Fibroblast of lung (primary cell): ENCODE results near the gene SELL. TPM values are rescaled to one million over a fixed set of nuclear protein-coding genes. Genes with fewer than 3 reads are reported as not detected.

Experiments used
- DNase-seq, 2 donors: peaks; one replicate each; pipeline versions ENCODE4 v3.0.0 to v3.0.0-alpha.2; 2010; ENCODE audit warnings: low read depth in 2 of 2
- H2AFZ ChIP-seq: 2 replicates; pipeline ENCODE4 v1.5.1; 2012; ENCODE audit warnings: low read length, control low read depth, inconsistent platforms
- H3K27ac ChIP-seq: 2 replicates; pipeline ENCODE4 v1.5.1; 2011; ENCODE audit warnings: low read length, control low read depth; ENCODE audit not compliant: insufficient read depth
- H3K27me3 ChIP-seq: 2 replicates; pipeline ENCODE4 v1.5.1; 2011; ENCODE audit warnings: mild to moderate bottlenecking, low read length; ENCODE audit not compliant: control insufficient read depth, insufficient read depth
- H3K36me3 ChIP-seq: 2 replicates; pipeline ENCODE4 v1.5.1; 2011; ENCODE audit warnings: low read length; ENCODE audit not compliant: control insufficient read depth, insufficient read depth
- H3K4me1 ChIP-seq: 2 replicates; pipeline ENCODE4 v1.5.1; 2011; ENCODE audit warnings: low read length; ENCODE audit not compliant: control insufficient read depth, insufficient read depth; ENCODE audit errors: extremely low read depth
- H3K4me2 ChIP-seq: 2 replicates; pipeline ENCODE4 v1.5.1; 2011; ENCODE audit warnings: low read length, control low read depth; ENCODE audit not compliant: insufficient read depth; ENCODE audit errors: extremely low read depth
- H3K4me3 ChIP-seq, 4 experiments: fragments of 200-600 bp in 1 of 4; sonication (generic) in 1 of 4; replicated peaks in 1 of 4; 2 replicates each; pipeline ENCODE4 v1.5.1; 2011 to 2016; ENCODE audit warnings: low read length in 4 of 4, low read depth in 3 of 4, mild to moderate bottlenecking in 3 of 4, control low read depth in 2 of 4, inconsistent platforms in 1 of 4, mixed read lengths in 1 of 4; ENCODE audit not compliant: insufficient read depth in 1 of 4; ENCODE audit errors: control extremely low read depth in 1 of 4
- H3K79me2 ChIP-seq: 2 replicates; pipeline ENCODE4 v1.5.1; 2012; ENCODE audit warnings: mild to moderate bottlenecking, low read length, inconsistent platforms; ENCODE audit not compliant: control insufficient read depth, insufficient read depth
- H3K9ac ChIP-seq: 2 replicates; pipeline ENCODE4 v1.5.1; 2011; ENCODE audit warnings: mild to moderate bottlenecking, low read length, control low read depth; ENCODE audit not compliant: insufficient read depth
- H3K9me3 ChIP-seq: 2 replicates; pipeline ENCODE4 v1.5.1; 2012; ENCODE audit warnings: low read depth, low read length; ENCODE audit not compliant: control insufficient read depth, insufficient read depth
- H4K20me1 ChIP-seq: 2 replicates; pipeline ENCODE4 v1.5.1; 2011; ENCODE audit warnings: low read length; ENCODE audit not compliant: control insufficient read depth, insufficient read depth; ENCODE audit errors: extremely low read depth
- CTCF ChIP-seq, 2 donors: IDR thresholded peaks in 1 of 2; conservative IDR thresholded peaks in 1 of 2; 1 replicate in 1 of 2; 2 replicates in 1 of 2; pipeline ENCODE4 v1.5.1; 2011 to 2012; ENCODE audit warnings: low read length in 2 of 2, control low read depth in 1 of 2, inconsistent platforms in 1 of 2, low read depth in 1 of 2, mild to moderate bottlenecking in 1 of 2
- EZH2 ChIP-seq: IDR thresholded peaks from 2 replicates; pipeline ENCODE4 v1.5.1; 2012; ENCODE audit warnings: low read length, control low read depth, mild to moderate bottlenecking; ENCODE audit errors: missing control alignments
- polyA plus RNA-seq, 2 donors: library from polyadenylated mRNA; depleted of rRNA in 1 of 2; stranded (reverse) in 1 of 2; unstranded in 1 of 2; fragments of >200 nt; gene quantifications; 2 replicates each; pipeline ENCODE4 v1.2.1, GENCODE V29; 2011 to 2012; ENCODE audit warnings: missing spikeins in 1 of 2
- total RNA-seq: library from RNA; depleted of rRNA; stranded (reverse); fragments of >200 nt; gene quantifications from 2 replicates; pipeline ENCODE4 v1.2.1, GENCODE V29; 2014

The SELL gene
- total and polyA plus RNA-seq, 2 donors (not counting 1 experiment from before 2014, with no cell fraction given): 0.06 to 0.17 TPM

GRCh38 chr1:169653873-169654272 lies 57.5 kb downstream of the SELL start:
- Histone ChIP-seq H4K20me1 (no peaks in the 10 kb centered on the region), H3K9ac (no peak overlapping the region), H3K4me2 (no peak overlapping the region), H3K4me3 (no peak overlapping the region), H3K79me2 (no peaks in the 10 kb centered on the region), H3K36me3 (no peaks in the 10 kb centered on the region), H3K4me1 (no peaks in the 10 kb centered on the region), H2AFZ (no peak overlapping the region), H3K27me3 (no peaks in the 10 kb centered on the region), H3K27ac (no peak overlapping the region), H3K9me3 (no peaks in the 10 kb centered on the region)
- TF ChIP-seq EZH2 (no peak), CTCF (conservative IDR thresholded peaks at IDR 0.05 in 1 of 2, IDR thresholded peaks at IDR 0.05 in 1 of 2; ENCODE audit: low read depth in 1 of 2, low read length in 2 of 2) (no peak)
- DNase-seq: no peak

- H3K27ac ChIP-seq: no peak overlapping the region
- no peak for TF ChIP-seq EZH2
- no peak for TF ChIP-seq CTCF (conservative IDR thresholded peaks at IDR 0.05 in 1 of 2, IDR thresholded peaks at IDR 0.05 in 1 of 2; ENCODE audit: low read depth in 1 of 2, low read length in 2 of 2)
- H3K79me2 ChIP-seq: no peaks in the 10 kb centered on the region
- no peaks in the 10 kb centered on the region for H3K9me3 ChIP-seq
- H3K9ac ChIP-seq: no peak overlapping the region
- no peak for DNase-seq
- no peak overlapping the region for H3K4me2 ChIP-seq
- no peaks in the 10 kb centered on the region for H4K20me1 ChIP-seq
- no peaks in the 10 kb centered on the region for H3K36me3 ChIP-seq
- H3K27me3 ChIP-seq: no peaks in the 10 kb centered on the region
- H3K4me3 ChIP-seq: no peak overlapping the region
- H2AFZ ChIP-seq: no peak overlapping the region
- no peaks in the 10 kb centered on the region for H3K4me1 ChIP-seq
These were observed 60.4 kb downstream of the SELL start for GRCh38 chr1:169651035-169651434.

GRCh38 chr1:169650551-169650950 lies 60.9 kb downstream of the SELL start:
- H3K4me1 ChIP-seq: no peaks in the 10 kb centered on the region
- H4K20me1 ChIP-seq: no peaks in the 10 kb centered on the region
- H3K36me3 ChIP-seq: no peaks in the 10 kb centered on the region
- no peak overlapping the region for H3K27ac ChIP-seq
- no peaks in the 10 kb centered on the region for H3K9me3 ChIP-seq
- H3K79me2 ChIP-seq: no peaks in the 10 kb centered on the region
- no peak overlapping the region for H3K4me3 ChIP-seq
- DNase-seq: no peak
- no peaks in the 10 kb centered on the region for H3K27me3 ChIP-seq
- H3K4me2 ChIP-seq: no peak overlapping the region
- TF ChIP-seq CTCF (conservative IDR thresholded peaks at IDR 0.05 in 1 of 2, IDR thresholded peaks at IDR 0.05 in 1 of 2; ENCODE audit: low read depth in 1 of 2, low read length in 2 of 2) (no peak), EZH2 (no peak)
- H2AFZ ChIP-seq: no peak overlapping the region
- no peak overlapping the region for H3K9ac ChIP-seq
